GM21526 (cell line): ENCODE results near the gene LMO1.

ENCODE experiments used
- ATAC-seq: cut with Tn5 transposase; IDR thresholded peaks from one replicate; pipeline ENCODE4 v1.9.1; 2021; ENCODE audit warnings: moderate library complexity; ENCODE audit not compliant: unreplicated experiment, low FRiP score

Gene LMO1

DNA sequence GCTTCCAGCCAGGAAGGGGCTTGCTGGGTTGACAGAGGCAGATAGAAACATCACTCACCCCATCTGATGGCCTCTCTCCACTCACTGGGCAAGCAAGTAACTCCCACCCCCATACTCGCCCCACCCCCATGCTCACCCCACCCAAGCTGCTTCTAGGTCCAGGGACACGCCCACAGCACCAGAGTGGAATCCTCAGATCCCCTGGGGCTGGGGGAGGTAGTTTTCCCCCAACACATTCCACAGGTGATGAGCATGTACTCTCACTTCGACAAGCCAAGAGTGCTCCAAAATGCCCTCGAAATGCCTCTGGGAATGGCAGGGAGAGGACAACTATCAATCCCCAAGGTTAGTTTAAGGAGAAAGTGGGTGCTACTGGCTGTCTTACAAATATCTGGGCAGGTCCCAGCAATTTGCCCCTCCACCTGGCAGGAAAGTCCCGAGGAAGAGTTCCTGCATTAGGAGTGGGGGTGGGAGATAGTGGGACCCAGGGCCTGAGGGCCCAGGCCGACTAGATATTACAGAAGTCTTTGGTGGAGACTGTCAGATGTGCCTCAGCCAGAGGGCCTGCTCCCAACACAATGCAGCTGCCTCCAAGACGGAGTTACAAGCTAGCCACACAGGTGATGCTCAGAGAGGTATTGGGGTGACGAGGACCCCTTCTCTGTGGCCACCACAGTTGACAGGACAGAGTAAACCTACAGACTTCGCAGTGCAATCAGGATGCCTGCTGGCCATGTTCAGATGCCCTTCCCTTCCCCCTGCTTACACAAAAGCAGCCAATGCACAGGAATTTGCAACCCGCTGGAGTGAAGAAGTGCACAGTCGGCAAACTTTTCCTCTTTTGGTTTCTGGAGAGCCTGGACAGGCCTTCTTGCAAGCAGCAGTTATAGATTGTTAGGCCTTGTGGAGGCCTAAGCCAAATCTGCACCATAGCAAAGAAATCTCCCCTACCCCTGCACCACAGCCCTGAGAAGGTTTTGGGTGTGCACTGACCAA, 2.9 kb upstream of the LMO1 start:
- ATAC-seq: no peak

DNA sequence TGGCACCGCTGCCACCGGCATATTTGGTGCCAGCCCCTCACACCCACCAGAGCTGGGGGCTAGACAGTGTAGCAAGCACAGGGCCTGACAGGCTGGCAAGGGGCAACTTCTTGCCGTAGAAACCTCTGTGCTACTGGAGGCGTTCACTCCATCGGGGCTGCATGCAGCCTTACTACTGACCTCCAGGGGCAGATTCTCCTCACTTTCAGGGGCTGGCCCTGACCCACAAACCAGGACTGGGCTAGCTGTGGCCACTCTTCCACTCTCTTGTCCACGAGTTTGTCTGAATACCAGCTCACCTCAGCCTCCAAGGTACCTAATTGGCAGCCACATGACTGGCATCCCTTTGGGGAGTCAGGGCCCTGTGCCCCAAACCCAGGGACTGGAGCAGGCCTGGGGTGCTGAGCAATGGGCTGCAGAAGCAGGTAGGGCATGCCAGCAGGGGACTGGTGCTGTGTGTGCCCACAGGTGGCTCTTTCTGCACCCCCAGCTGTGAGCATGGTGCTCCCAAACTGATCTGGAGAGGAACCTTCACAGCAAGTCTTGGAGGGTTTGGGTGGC, 2.1 kb upstream of the LMO1 start:
- ATAC-seq: no peak

DNA sequence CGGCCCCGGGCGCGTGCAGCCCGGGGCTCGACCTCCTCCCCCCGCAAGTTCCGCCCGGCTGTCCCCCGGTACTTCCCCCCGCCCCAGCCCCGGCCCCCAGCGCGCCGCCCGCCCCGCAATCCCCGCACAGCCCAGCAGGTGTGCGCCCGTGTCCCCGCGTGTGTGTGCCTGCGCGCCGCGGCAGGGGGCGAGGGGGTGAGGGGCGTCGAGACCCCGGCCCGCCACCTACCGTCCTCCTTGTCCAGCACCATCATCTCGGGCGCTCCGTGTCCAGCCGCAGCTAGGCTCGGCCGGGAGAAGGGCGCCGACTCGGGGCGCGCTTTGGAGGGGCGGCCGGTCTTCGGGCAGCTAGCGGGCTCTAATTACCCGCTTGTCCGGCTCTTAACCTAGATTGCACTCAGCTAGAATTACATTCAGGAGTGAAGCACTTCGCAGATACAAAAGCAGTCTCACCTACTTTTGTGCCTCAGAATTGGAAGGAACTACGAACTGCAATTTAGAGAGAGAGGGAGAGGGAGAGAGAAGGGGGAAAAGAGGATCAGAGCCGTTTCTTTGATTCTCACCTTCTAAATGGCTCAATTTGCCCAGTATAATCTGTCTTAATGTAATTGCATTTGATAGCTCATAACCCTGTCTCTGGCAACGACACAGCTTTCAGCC, 439 bp downstream of the LMO1 start:
- ATAC-seq: no peak

DNA sequence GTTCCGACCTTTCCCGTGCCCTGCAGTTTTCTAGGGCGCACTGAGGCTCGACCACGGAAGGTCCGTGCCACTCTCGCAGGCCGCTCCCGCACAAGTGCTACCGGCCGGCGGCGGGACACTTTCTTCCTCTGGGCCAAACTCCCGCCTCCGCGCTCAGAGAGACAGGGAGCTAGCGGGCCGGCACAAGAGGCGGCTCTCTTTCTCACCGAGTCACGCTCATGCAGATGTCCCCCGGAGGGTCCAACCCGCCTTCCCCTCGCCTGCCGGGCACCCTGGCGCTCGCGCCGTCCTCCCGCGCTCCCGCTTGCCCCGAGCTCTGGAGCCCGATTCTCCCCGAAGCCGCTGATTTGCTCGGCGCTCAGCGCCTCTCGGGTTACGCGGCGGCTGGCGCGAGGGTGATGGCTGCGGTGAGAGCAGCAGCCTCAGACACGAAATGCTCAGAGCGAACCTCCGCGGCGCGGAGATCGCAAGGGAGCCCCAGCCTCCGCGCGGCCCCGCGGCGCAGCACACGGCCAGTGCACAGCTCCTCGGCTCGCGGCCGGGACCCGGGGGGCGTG, 1.0 kb downstream of the LMO1 start:
- ATAC-seq: no peak

DNA sequence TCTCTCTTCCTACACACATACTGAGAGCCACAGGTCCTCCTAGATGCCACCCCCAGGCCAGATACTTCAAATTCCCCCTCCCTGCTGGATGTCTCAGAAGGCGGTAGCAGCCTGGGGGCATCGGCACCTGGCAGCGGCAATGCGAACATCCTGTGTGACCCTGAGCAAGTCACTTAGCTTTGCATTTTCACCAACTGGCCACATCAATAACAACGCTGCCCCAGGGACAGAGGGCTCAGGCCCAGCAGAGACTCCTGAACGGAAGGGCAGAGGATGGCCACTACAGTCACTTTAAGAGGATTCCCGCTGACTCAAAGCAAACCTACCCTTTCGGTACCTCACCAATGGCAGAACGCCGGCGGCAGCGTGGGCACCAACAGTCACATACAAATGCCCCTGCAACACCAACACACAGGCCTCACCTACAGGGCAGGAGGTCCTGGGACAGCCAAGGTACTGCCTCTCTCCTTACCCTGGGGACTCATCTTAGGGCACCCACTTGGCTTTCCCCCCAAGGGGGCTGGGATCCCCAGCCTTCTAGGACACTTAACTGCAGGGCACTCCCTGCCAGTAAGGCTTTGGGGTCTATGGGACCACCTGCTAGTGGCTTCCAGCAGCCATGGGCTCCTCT, 1.6 kb downstream of the LMO1 start:
- no peak for ATAC-seq

DNA sequence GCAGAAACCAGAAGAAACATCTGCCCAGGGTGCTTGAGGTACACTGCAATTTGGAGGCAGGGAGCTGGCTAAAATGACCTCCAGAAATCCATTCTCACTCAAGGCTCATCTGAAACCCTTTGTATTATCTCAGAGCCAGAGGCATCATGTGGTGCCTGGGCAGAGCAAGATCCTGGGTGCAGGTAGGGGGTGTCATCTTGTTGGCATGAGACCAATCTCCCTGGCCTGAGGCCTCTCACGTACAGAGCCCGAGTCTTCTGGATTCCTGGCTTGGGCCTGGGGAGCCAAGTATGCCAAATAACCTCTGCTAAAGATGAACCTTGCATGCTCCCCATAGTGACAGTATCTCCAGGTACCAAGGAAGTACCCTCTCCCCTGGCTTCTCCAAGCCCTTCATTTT, 2.4 kb downstream of the LMO1 start:
- ATAC-seq: no peak

DNA sequence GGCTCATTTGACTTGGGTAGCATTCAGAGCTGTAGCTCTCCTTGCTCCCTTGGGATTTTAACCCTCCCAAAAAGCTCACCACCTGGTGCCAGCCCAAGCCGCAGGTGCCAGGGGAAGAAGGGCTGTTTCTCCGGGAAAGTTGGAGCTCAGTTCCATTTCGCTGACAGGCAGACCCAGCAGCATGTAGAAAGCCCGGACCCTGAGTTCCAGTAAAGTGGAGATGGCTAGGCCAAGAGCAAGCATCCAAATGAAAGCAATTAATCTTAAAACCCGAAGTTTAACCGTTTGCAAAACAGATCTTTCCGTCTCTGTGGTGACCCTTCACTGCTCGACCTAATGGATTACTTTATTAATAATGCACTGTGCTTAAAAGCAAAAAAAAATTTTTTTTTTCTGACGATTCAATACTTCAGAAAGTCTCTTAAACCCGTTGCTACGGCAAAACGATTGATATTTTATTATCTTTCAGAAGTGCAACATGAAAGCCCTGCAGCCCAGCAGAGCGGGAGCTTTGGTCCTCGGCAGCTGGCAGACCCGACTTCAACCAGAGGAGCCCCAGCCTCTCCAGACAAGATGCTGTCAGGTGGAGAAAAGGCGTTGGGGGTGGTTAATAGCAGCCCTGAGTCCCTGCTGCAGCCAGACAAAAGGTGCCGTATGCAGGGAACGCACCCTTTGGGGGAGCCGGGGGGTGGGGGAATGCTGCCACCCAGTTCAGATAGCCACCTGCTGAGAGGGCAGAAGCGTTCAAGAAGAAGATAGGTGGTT, 3.3 kb downstream of the LMO1 start:
- no peak for ATAC-seq

DNA sequence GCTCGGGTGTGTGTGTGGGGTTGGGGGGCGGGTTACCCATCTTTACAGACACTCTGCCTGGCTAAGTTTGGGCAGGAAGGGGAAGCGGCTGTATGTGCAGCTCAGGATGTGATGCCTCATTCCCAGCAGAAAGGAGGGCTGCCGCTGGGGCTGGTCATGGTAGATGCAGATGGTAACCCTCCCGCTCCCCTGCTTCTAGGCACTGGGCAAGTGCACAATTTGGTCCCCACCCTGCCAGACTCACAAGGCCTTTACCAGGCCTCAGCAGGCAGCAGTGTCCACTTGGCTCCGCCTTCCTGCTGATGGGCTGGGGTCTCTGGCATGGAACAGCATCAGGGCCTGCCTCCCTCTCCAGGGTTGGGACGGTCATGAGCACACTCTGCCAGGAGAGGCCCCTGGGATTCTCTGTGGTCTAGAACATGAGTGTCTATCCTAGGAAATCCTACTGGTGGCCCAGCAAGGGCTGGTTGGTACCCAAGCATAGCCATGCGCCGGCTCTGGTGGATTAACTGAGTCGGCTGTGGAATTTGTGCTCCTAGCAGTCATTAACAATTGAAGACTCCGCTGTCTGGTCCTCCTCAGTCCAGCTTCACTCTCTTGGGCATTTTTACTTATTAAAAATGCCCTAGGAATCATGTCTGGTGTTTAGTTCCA, 4.2 kb downstream of the LMO1 start:
- ATAC-seq: no peak

DNA sequence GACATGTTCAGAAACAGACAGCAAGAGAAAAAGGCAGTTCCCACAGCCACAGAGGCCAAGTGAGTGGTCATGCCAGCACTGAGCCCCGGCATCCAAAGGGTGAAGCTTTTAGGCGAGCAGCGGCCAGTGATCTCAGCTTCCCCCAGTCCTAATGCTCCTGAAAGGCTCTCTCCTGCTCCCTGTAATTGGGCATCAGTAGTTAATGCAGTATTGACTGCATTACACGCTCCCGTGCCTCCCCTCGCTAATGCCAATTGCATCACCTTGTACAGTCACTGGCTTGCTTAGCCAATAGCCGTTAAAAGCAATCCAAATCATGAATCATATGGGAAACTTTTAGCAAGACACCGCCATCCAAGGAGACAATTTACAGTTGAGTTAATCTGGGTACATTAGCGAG, 4.9 kb downstream of the LMO1 start:
- ATAC-seq: no peak

DNA sequence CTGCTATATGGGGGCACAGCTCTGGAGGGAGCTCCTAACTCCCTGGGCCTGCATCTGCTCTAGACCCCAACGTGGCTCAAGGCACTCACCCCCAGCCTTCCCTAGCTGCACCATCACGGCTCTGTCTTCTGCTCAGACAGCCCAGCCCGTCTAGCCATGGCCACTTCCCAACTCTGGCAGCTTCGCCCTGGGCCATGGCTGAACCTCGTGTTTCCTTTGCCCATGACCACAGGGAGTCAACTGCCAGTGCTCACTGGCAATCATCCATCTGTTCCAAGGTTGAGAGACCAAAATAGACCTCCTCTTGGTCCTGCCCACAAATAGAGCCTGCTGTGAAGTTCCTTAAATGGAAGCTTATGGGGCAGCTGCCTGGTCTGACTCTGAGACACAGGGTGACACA, 5.4 kb downstream of the LMO1 start:
- ATAC-seq: no peak

DNA sequence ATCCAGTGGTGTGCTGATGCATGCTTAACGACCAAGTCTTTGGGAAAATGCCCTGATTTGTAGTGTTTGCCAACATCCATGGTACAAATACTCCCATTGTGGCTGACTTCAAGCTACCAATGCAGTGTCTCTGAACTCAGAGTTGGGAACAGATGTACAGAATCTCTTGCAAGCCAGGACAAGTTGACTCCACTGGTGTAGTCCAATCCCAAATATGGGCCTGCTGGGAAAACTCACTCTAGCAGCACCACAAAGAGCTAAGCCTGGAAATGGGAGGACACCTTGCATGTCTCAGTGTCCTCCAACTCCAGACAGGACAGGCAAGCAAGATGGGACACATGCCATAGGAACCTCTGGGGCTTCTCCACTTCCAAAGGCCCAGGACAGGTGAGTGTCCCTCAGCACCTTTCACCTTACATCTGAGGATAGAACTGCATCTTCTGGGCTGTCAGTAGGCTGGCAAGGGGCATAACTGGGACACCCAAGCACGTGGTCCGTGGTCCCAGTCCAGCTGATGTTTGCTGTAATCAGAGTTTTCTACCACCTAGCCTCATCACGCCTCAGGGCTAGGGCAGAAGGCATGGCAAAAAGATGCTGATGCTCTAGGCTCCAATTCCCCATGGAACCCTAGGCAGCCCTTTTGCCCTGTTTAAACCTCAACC, 6.5 kb downstream of the LMO1 start:
- no peak for ATAC-seq

DNA sequence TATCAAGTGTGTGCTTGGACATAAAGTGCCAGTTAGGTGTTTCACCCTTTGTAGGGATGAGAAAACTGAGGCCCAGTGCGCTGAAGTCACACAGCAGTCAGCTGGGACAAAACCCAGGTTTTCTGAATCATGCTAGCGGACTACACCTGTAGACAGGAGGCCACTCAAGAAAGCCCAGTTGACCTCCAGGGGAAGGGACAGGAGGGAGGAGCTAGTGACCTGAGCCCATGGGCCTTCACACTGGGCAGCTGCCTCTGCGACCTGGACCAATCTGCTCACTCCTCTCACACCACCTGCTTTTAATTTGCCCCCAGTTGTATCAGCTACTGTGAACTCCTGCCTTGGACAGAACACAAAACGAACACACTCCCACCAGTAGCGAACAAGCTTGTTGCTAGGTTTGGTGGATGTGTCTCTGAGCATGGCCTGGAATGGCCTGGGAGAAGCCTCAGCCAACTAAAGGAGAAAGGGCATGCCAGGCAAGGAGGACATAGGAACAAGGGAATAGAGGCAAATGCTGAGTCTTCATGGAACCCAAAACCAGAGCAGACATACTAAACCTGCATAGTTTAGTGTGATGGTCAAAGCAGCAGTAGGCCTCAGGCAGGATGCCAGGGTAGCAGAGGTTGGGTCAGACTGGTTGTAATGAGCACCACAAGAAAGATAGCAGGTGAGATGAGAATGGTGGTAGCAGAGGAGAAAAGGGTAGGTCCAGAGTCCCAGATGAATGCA, 7.2 kb downstream of the LMO1 start:
- ATAC-seq: no peak

DNA sequence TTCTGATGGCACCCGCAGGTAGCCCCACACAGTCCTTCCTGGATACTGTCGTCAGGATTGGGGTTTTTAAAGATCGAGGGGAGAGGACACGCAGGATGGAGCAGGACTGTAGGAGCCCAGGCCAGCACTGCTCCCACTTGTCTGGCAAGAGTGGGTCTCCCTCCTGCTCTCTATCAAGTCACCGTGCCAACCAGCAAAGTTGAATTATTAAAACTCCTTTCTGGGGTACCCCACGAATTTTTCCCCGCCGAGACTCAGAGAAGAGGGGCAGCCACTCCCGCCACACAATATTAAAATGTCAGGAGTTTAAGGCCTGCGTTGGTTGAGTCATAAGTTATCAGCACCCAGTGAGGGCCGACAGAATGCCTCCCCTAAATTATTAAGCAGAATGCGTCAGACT, 10.1 kb downstream of the LMO1 start:
- ATAC-seq: no peak

DNA sequence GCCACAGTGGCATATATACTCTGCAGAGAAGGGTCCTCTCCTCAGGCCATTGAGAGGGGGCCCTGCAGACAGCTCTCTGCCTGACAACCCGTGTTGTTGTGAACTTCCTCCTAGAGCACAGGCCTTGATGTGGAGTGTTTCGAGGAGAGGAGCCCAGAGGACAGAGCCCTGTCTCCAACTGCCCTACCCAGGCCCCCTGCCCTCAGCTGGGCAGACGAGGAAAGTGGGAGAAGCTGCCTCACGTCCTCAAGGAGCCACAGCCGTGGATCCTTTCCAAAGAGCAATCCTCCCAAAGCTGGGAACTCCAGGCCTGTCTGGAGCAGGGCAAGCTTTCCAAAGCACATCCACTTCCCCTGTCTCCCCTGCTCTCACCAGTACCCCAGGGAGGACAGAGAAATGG, 10.7 kb downstream of the LMO1 start:
- ATAC-seq: no peak

DNA sequence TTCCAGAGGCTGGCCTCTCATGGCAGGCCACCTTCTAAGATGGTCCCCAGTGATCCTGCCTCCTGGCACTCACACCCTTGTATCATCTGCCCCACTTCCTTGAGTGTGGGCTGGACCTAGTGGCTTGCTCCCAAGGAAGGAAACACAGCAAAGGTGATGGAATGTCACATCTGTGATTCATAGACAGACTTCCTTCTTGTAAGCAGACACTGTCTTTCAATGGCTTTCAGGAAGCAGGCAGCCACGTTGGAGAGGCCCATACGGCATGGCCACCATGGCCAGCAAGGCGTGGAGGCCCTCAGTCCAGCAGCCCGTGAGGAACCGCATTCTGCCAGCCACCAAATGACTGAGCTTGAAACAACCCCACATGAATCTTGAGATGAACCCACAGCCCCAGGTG, 11.3 kb downstream of the LMO1 start:
- no peak for ATAC-seq

DNA sequence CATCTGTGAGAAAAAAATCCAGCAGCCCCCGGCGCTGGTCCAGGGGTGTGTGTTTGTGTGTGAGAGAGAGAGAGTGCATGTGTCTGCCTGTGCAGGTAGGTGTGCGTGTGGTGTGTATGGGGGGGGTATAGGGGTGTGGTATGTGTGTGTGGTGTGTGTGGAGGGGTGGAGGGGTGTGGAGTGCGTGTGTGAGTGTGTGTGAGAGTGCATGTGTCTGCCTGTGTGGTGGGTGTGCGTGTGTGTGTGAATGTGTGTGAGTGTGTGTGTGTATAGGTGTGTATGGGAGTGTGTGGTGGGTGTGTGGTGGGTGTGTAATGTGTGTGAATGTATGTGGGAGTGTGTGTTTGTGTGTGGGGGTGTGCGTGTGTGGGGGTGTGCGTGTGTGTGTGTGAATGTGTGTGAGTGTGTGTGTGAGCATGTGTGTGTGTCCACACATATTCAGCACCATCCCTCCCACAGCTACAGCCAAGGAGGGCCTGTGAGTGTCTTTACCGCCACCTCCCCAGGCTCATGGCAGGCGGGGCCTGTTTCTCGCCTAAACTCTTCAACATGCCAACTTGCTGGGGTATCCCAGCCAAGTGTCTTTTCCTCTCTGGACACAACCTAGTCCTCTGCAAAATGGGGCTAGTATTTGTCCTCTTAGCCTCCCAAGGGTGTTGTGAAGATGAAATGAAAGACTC, 11.9 kb downstream of the LMO1 start:
- ATAC-seq: no peak

DNA sequence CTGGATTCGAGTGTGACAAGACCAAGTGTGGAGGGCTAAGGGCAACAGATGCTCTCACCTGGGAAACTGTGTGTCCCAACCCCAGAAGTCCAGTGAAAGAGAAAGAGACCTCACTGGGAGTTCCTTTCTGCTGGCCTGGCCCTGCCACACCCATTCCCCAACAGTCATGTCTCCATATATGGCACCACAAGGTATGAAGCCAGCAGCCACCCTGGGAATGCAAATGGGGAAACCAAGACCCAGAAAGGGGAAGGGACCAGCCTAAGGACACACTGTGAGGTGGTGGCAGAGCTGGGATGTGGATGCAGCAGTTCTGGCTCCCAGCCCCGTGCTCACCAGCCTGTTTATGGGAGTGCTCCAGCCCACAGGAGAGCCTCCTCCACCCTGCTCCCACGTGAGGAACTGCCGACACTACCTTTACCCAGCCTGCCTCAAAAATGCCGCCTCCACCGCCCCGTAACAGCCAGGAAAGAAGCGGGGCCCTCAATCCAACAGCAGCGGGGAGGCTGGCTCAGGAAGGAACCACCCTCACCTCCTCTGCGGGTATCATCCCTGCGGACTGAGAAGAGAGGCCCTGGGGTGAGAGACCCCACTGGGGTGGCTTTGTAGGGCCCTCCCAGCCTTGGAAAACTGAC, 12.6 kb downstream of the LMO1 start:
- ATAC-seq: no peak
